Measurements from ENCODE around the gene ERCC1.
"Not testable (repeated sequence)": the region's sequence is repeated elsewhere in the genome, so short reads cannot be mapped to it uniquely, and the experiment has no call there.

Gene ERCC1

GRCh38 chr19:45444318-45445041, 20.8 kb upstream of the ERCC1 start:
- no peaks in the 10 kb centered on the region for H3K36me3 Mint-ChIP-seq
- peaks cover 62% of the 10 kb centered on the region for H3K4me1 Mint-ChIP-seq
- H3K27ac Mint-ChIP-seq, result no peak overlapping the region
- peak overlapping the region; percentile 30 for H3K4me3 Mint-ChIP-seq
- H3K27me3 Mint-ChIP-seq, result no peaks in the 10 kb centered on the region
- H3K9me3 Mint-ChIP-seq, result no peaks in the 10 kb centered on the region

- H3K4me1 Mint-ChIP-seq, result peaks cover 57% of the 10 kb centered on the region
- H3K9me3 Mint-ChIP-seq, result no peaks in the 10 kb centered on the region
- H3K36me3 Mint-ChIP-seq, result no peaks in the 10 kb centered on the region
- peak overlapping the region; percentile 92 for H3K27ac Mint-ChIP-seq
- H3K4me3 Mint-ChIP-seq, result peak overlapping the region; percentile 88
- H3K27me3 Mint-ChIP-seq, result no peaks in the 10 kb centered on the region
Measured at GRCh38 chr19:45443462-45444317, 20.0 kb upstream of the ERCC1 start.

- H3K4me3 Mint-ChIP-seq, result peak overlapping the region; percentile 88
- H3K36me3 Mint-ChIP-seq, result no peaks in the 10 kb centered on the region
- H3K27ac Mint-ChIP-seq, result peak overlapping the region; percentile 92
- H3K4me1 Mint-ChIP-seq, result peaks cover 52% of the 10 kb centered on the region
- no peaks in the 10 kb centered on the region for H3K9me3 Mint-ChIP-seq
- H3K27me3 Mint-ChIP-seq, result no peaks in the 10 kb centered on the region
Measured at GRCh38 chr19:45442778-45443461, 19.2 kb upstream of the ERCC1 start.

GRCh38 chr19:45442408-45442777, 18.7 kb upstream of the ERCC1 start:
- no peaks in the 10 kb centered on the region for H3K9me3 Mint-ChIP-seq
- H3K36me3 Mint-ChIP-seq, result no peaks in the 10 kb centered on the region
- H3K27me3 Mint-ChIP-seq, result no peaks in the 10 kb centered on the region
- peak overlapping the region; percentile 92 for H3K27ac Mint-ChIP-seq
- H3K4me3 Mint-ChIP-seq, result peak overlapping the region; percentile 88
- peaks cover 49% of the 10 kb centered on the region for H3K4me1 Mint-ChIP-seq

GRCh38 chr19:45440873-45441654, 17.3 kb upstream of the ERCC1 start:
- H3K4me1 Mint-ChIP-seq, result peaks cover 44% of the 10 kb centered on the region
- H3K27ac Mint-ChIP-seq, result peak overlapping the region; percentile 30
- peak overlapping the region; percentile 82 for H3K4me3 Mint-ChIP-seq
- no peaks in the 10 kb centered on the region for H3K27me3 Mint-ChIP-seq
- no peaks in the 10 kb centered on the region for H3K9me3 Mint-ChIP-seq
- H3K36me3 Mint-ChIP-seq, result no peaks in the 10 kb centered on the region

- H3K4me3 Mint-ChIP-seq, result peak overlapping the region; percentile 82
- H3K9me3 Mint-ChIP-seq, result no peaks in the 10 kb centered on the region
- H3K27me3 Mint-ChIP-seq, result no peaks in the 10 kb centered on the region
- peak overlapping the region; percentile 57 for H3K27ac Mint-ChIP-seq
- H3K36me3 Mint-ChIP-seq, result no peaks in the 10 kb centered on the region
- H3K4me1 Mint-ChIP-seq, result peaks cover 40% of the 10 kb centered on the region
Measured at GRCh38 chr19:45440259-45440638, 16.5 kb upstream of the ERCC1 start.

- H3K4me3 Mint-ChIP-seq, result peak overlapping the region; percentile 82
- peaks cover 35% of the 10 kb centered on the region for H3K4me1 Mint-ChIP-seq
- no peak overlapping the region for H3K27ac Mint-ChIP-seq
- H3K9me3 Mint-ChIP-seq, result no peaks in the 10 kb centered on the region
- H3K27me3 Mint-ChIP-seq, result no peaks in the 10 kb centered on the region
- no peaks in the 10 kb centered on the region for H3K36me3 Mint-ChIP-seq
Measured at GRCh38 chr19:45439569-45440258, 16.0 kb upstream of the ERCC1 start.

- no peak overlapping the region for H3K27ac Mint-ChIP-seq
- no peaks in the 10 kb centered on the region for H3K9me3 Mint-ChIP-seq
- no peaks in the 10 kb centered on the region for H3K27me3 Mint-ChIP-seq
- no peaks in the 10 kb centered on the region for H3K36me3 Mint-ChIP-seq
- peaks cover 30% of the 10 kb centered on the region for H3K4me1 Mint-ChIP-seq
- peak overlapping the region; percentile 15 for H3K4me3 Mint-ChIP-seq
Measured at GRCh38 chr19:45439190-45439568, 15.5 kb upstream of the ERCC1 start.

- H3K4me1 Mint-ChIP-seq, result peaks cover 14% of the 10 kb centered on the region
- no peaks in the 10 kb centered on the region for H3K36me3 Mint-ChIP-seq
- no peaks in the 10 kb centered on the region for H3K9me3 Mint-ChIP-seq
- no peak overlapping the region for H3K27ac Mint-ChIP-seq
- H3K4me3 Mint-ChIP-seq, result no peak overlapping the region
- H3K27me3 Mint-ChIP-seq, result no peaks in the 10 kb centered on the region
Measured at GRCh38 chr19:45437328-45437727, 13.6 kb upstream of the ERCC1 start.

- H3K27ac Mint-ChIP-seq, H3K9me3 Mint-ChIP-seq, H3K4me1 Mint-ChIP-seq, H3K36me3 Mint-ChIP-seq, H3K4me3 Mint-ChIP-seq, H3K27me3 Mint-ChIP-seq: not testable (repeated sequence)
Measured at GRCh38 chr19:45432543-45432942, 8.8 kb upstream of the ERCC1 start.

- not testable (repeated sequence) for H3K27me3 Mint-ChIP-seq, H3K4me3 Mint-ChIP-seq, H3K4me1 Mint-ChIP-seq, H3K9me3 Mint-ChIP-seq, H3K27ac Mint-ChIP-seq, H3K36me3 Mint-ChIP-seq
Measured at GRCh38 chr19:45431008-45431407, 7.3 kb upstream of the ERCC1 start.

- H3K4me1 Mint-ChIP-seq, result peaks cover 13% of the 10 kb centered on the region
- not testable (repeated sequence) for H3K4me3 Mint-ChIP-seq, H3K36me3 Mint-ChIP-seq, H3K27ac Mint-ChIP-seq, H3K9me3 Mint-ChIP-seq, H3K27me3 Mint-ChIP-seq
Measured at GRCh38 chr19:45429896-45430295, 6.2 kb upstream of the ERCC1 start.

- H3K9me3 Mint-ChIP-seq, result no peaks in the 10 kb centered on the region
- peaks cover 23% of the 10 kb centered on the region for H3K4me1 Mint-ChIP-seq
- H3K4me3 Mint-ChIP-seq, result peak overlapping the region; percentile 78
- no peaks in the 10 kb centered on the region for H3K27me3 Mint-ChIP-seq
- no peak overlapping the region for H3K27ac Mint-ChIP-seq
- no peaks in the 10 kb centered on the region for H3K36me3 Mint-ChIP-seq
Measured at GRCh38 chr19:45428384-45429231, 4.9 kb upstream of the ERCC1 start.

Measured in activated naive CD4-positive, alpha-beta T cell treated with anti-CD3 and anti-CD28 coated beads, Interleukin-2, amount 50 U/mL, for 24 hours (primary cell).